CD4-positive, alpha-beta T cell treated with Interleukin-15 for 1 hour (primary cell): Measurements from ENCODE around the gene AGTR2.
"Not testable (repeated sequence)": the region's sequence is repeated elsewhere in the genome, so short reads cannot be mapped to it uniquely, and the experiment has no call there.

Source experiments
- DNase-seq: peaks from one replicate; pipeline ENCODE4 v3.0.0-alpha.2; 2020

The AGTR2 gene

GRCh38 chrX:116170511-116170910, at the start of gene AGTR2:
TSS of gene AGTR2 (plus strand) at chrX:116170744. CDS start at chrX:116172281, 1,537 bp downstream.
- DNase-seq: no peak

- DNase-seq: no peak
Observed at GRCh38 chrX:116135277-116135676, 35.3 kb upstream of the AGTR2 start.

GRCh38 chrX:116141270-116141669, 29.3 kb upstream of the AGTR2 start:
- not testable (repeated sequence) for DNase-seq

- no peak for DNase-seq
Observed at GRCh38 chrX:116142976-116143375, 27.6 kb upstream of the AGTR2 start.

- DNase-seq: no peak
Observed at GRCh38 chrX:116172976-116173375, 2.4 kb downstream of the AGTR2 start.

- no peak for DNase-seq
Observed at GRCh38 chrX:116181300-116181699, 10.8 kb downstream of the AGTR2 start.

GRCh38 chrX:116185163-116185562, 14.6 kb downstream of the AGTR2 start:
- DNase-seq: no peak

GRCh38 chrX:116194649-116195048, 24.1 kb downstream of the AGTR2 start:
- DNase-seq: no peak

GRCh38 chrX:116198235-116198634, 27.7 kb downstream of the AGTR2 start:
- DNase-seq: no peak

GRCh38 chrX:116198810-116199209, 28.3 kb downstream of the AGTR2 start:
- no peak for DNase-seq

- no peak for DNase-seq
Observed at GRCh38 chrX:116204932-116205331, 34.4 kb downstream of the AGTR2 start.

GRCh38 chrX:116213262-116213661, 42.7 kb downstream of the AGTR2 start:
- DNase-seq: no peak

- DNase-seq: not testable (repeated sequence)
Observed at GRCh38 chrX:116217080-116217479, 46.5 kb downstream of the AGTR2 start.
